Neural cell (in vitro differentiated cells): ENCODE results near the gene SND1. TPM values are rescaled to one million over a fixed set of nuclear protein-coding genes. Genes with fewer than 3 reads are reported as not detected.

ENCODE experiments used
- H2AFZ ChIP-seq: fragments of 200-600, 300-800 bp; sonication (generic), shearing (Covaris generic); 2 replicates; pipeline ENCODE4 v1.6.0; 2014; ENCODE audit warnings: low read depth, mild to moderate bottlenecking, antibody characterized with exemption, low read length, moderate library complexity
- H3F3A ChIP-seq: fragments of 200-600 bp; shearing (Covaris generic); 2 replicates; pipeline ENCODE4 v1.6.1; 2016; ENCODE audit warnings: mild to moderate bottlenecking, moderate library complexity, mixed read lengths, antibody characterized with exemption, low read length; ENCODE audit not compliant: insufficient read depth, poor library complexity, severe bottlenecking
- H3K27ac ChIP-seq: fragments of 200-600, 300-800 bp; sonication (generic), shearing (Covaris generic); 2 replicates; pipeline ENCODE4 v1.5.1; 2014; ENCODE audit warnings: mild to moderate bottlenecking, low read length, moderate library complexity
- H3K27me3 ChIP-seq: fragments of 300-800, 200-600 bp; sonication (generic), shearing (Covaris generic); 2 replicates; pipeline ENCODE4 v1.6.0; 2014; ENCODE audit warnings: mild to moderate bottlenecking, low read depth, low read length, moderate library complexity; ENCODE audit not compliant: insufficient read depth
- H3K36me3 ChIP-seq: fragments of 300-800, 200-600 bp; sonication (generic), shearing (Covaris generic); 2 replicates; pipeline ENCODE4 v1.5.1; 2014; ENCODE audit warnings: mild to moderate bottlenecking, antibody characterized with exemption, low read length, moderate library complexity; ENCODE audit not compliant: insufficient read depth
- H3K4me2 ChIP-seq: fragments of 300-800, 200-600 bp; sonication (generic), shearing (Covaris generic); 2 replicates; pipeline ENCODE4 v1.6.0; 2014; ENCODE audit warnings: mild to moderate bottlenecking, low read length
- H3K4me3 ChIP-seq: fragments of 300-800, 200-600 bp; sonication (generic), shearing (Covaris generic); 2 replicates; pipeline ENCODE4 v1.5.1; 2014; ENCODE audit warnings: mild to moderate bottlenecking, low read length, moderate library complexity
- H3K79me2 ChIP-seq: fragments of 200-600 bp; shearing (Covaris generic); replicated peaks from 2 replicates; pipeline ENCODE4 v1.6.0; 2014; ENCODE audit warnings: mild to moderate bottlenecking, low read length, moderate library complexity; ENCODE audit not compliant: insufficient read depth
- H3K9ac ChIP-seq: fragments of 300-800, 200-600 bp; sonication (generic), shearing (Covaris generic); 2 replicates; pipeline ENCODE4 v1.6.1; 2016; ENCODE audit warnings: mild to moderate bottlenecking, low read length, mixed read lengths
- H3K9me2 ChIP-seq: fragments of 200-600 bp; shearing (Covaris generic); 2 replicates; pipeline ENCODE4 v1.6.1; 2016; ENCODE audit warnings: mild to moderate bottlenecking, low read length, mixed read lengths; ENCODE audit not compliant: insufficient read depth
- H3K9me3 ChIP-seq: fragments of 200-600, 300-800 bp; sonication (generic), shearing (Covaris generic); 2 replicates; pipeline ENCODE4 v1.6.1; 2016; ENCODE audit warnings: mild to moderate bottlenecking, mixed run types, low read length, moderate library complexity, mixed read lengths
- H4K20me1 ChIP-seq: fragments of 200-600 bp; shearing (Covaris generic); 2 replicates; pipeline ENCODE4 v1.6.1; 2016; ENCODE audit warnings: mild to moderate bottlenecking, mixed run types; ENCODE audit not compliant: insufficient read depth
- CTCF ChIP-seq: fragments of 450-650 bp; IDR thresholded peaks from 2 replicates; pipeline ENCODE4 v1.5.1; 2014; ENCODE audit warnings: antibody characterized with exemption, mild to moderate bottlenecking, moderate library complexity; ENCODE audit not compliant: poor library complexity, severe bottlenecking
- EP300 ChIP-seq: fragments of 450-650 bp; conservative IDR thresholded peaks from 2 replicates; pipeline ENCODE4 v1.6.1; 2014; ENCODE audit warnings: antibody characterized with exemption, mild to moderate bottlenecking, moderate library complexity; ENCODE audit not compliant: poor library complexity, severe bottlenecking
- EZH2 ChIP-seq: fragments of 200-600, 300-800 bp; shearing (Covaris generic), sonication (generic); IDR thresholded peaks from 2 replicates; pipeline ENCODE4 v1.6.1; 2014; ENCODE audit warnings: antibody characterized with exemption, low read length, borderline replicate concordance, mild to moderate bottlenecking; ENCODE audit not compliant: insufficient read depth, poor library complexity, severe bottlenecking
- MXI1 ChIP-seq: fragments of 450-650 bp; conservative IDR thresholded peaks from 2 replicates; pipeline ENCODE4 v1.6.1; 2014; ENCODE audit warnings: antibody characterized with exemption, mild to moderate bottlenecking; ENCODE audit not compliant: poor library complexity, severe bottlenecking
- POLR2AphosphoS5 ChIP-seq: IDR thresholded peaks from 2 replicates; pipeline ENCODE4 v1.6.1; 2012
- RAD21 ChIP-seq: fragments of 450-650 bp; conservative IDR thresholded peaks from 2 replicates; pipeline ENCODE4 v1.6.1; 2014; ENCODE audit warnings: antibody characterized with exemption, mild to moderate bottlenecking, moderate library complexity
- REST ChIP-seq: IDR thresholded peaks from 2 replicates; pipeline ENCODE4 v1.6.1; 2012; ENCODE audit warnings: borderline replicate concordance
- SMC3 ChIP-seq: fragments of 450-650 bp; conservative IDR thresholded peaks from 2 replicates; pipeline ENCODE4 v1.6.1; 2014; ENCODE audit warnings: antibody characterized with exemption, mild to moderate bottlenecking, moderate library complexity; ENCODE audit not compliant: poor library complexity
- TAF1 ChIP-seq: IDR thresholded peaks from 2 replicates; pipeline ENCODE4 v1.6.1; 2012; ENCODE audit warnings: low read depth
- polyA plus RNA-seq: library from polyadenylated mRNA; depleted of rRNA; stranded (reverse); fragments of >200 nt; gene quantifications from 2 replicates; pipeline ENCODE4 v1.2.3, GENCODE V29; 2014

SND1 gene
- polyA plus RNA-seq, 1 donor from 2014 or later, result 37.4 TPM

GRCh38 chr7:127817466-127817865, 165.5 kb downstream of the SND1 start:
- no peaks in the 10 kb centered on the region for H3K27me3 ChIP-seq
- no peaks in the 10 kb centered on the region for H4K20me1 ChIP-seq
- H3F3A ChIP-seq, result peaks cover 6% of the 10 kb centered on the region
- no peak overlapping the region for H3K27ac ChIP-seq
- H3K79me2 ChIP-seq, result no peaks in the 10 kb centered on the region
- no peak overlapping the region for H2AFZ ChIP-seq
- no peak overlapping the region for H3K4me2 ChIP-seq
- no peaks in the 10 kb centered on the region for H3K9me3 ChIP-seq
- no peak overlapping the region for H3K4me3 ChIP-seq
- no peak for TF ChIP-seq SMC3
- TF ChIP-seq RAD21, result no peak
- TF ChIP-seq TAF1, result no peak
- no peak for TF ChIP-seq POLR2AphosphoS5
- no peak for TF ChIP-seq REST
- no peak for TF ChIP-seq EZH2
- no peak for TF ChIP-seq MXI1
- TF ChIP-seq CTCF, result no peak
- TF ChIP-seq EP300, result no peak
- H3K9me2 ChIP-seq, result no peaks in the 10 kb centered on the region
- no peaks in the 10 kb centered on the region for H3K36me3 ChIP-seq
- no peak overlapping the region for H3K9ac ChIP-seq

GRCh38 chr7:127818306-127818705, 166.3 kb downstream of the SND1 start:
- Histone ChIP-seq H3K9me3 (no peaks in the 10 kb centered on the region), H3F3A (peaks cover 6% of the 10 kb centered on the region), H3K27ac (no peak overlapping the region), H3K9ac (no peak overlapping the region), H3K36me3 (no peaks in the 10 kb centered on the region), H3K27me3 (no peaks in the 10 kb centered on the region), H3K9me2 (no peaks in the 10 kb centered on the region), H3K79me2 (no peaks in the 10 kb centered on the region), H2AFZ (no peak overlapping the region), H4K20me1 (no peaks in the 10 kb centered on the region), H3K4me3 (no peak overlapping the region), H3K4me2 (no peak overlapping the region)
- no peak for TF ChIP-seq REST
- no peak for TF ChIP-seq EP300
- no peak for TF ChIP-seq TAF1
- no peak for TF ChIP-seq CTCF
- TF ChIP-seq POLR2AphosphoS5, result no peak
- TF ChIP-seq SMC3, result no peak
- no peak for TF ChIP-seq EZH2
- TF ChIP-seq RAD21, result no peak
- TF ChIP-seq MXI1, result no peak
